Mucosa of stomach (tissue), 1 donor: ENCODE data around the gene MBL2.

Source experiments
- H3K27me3 ChIP-seq: one replicate; pipeline ENCODE4 v1.7.0; 2013; ENCODE audit warnings: mild to moderate bottlenecking, low read length; ENCODE audit not compliant: control insufficient read depth, insufficient read depth
- H3K36me3 ChIP-seq: one replicate; pipeline ENCODE4 v1.7.0; 2013; ENCODE audit warnings: low read length; ENCODE audit not compliant: control insufficient read depth, insufficient read depth
- H3K4me1 ChIP-seq: one replicate; pipeline ENCODE4 v1.7.0; 2013; ENCODE audit warnings: mild to moderate bottlenecking, low read length; ENCODE audit not compliant: control insufficient read depth, insufficient read depth
- H3K4me3 ChIP-seq: one replicate; pipeline ENCODE4 v1.7.0; 2013; ENCODE audit warnings: low read length
- H3K9ac ChIP-seq: one replicate; pipeline ENCODE4 v1.7.0; 2013; ENCODE audit warnings: mild to moderate bottlenecking, low read length, moderate library complexity
- H3K9me3 ChIP-seq: one replicate; pipeline ENCODE4 v1.7.0; 2013; ENCODE audit warnings: mild to moderate bottlenecking, low read length, moderate library complexity; ENCODE audit not compliant: control insufficient read depth
- donor health status: Pancreatic carcinoma.

MBL2 gene

DNA sequence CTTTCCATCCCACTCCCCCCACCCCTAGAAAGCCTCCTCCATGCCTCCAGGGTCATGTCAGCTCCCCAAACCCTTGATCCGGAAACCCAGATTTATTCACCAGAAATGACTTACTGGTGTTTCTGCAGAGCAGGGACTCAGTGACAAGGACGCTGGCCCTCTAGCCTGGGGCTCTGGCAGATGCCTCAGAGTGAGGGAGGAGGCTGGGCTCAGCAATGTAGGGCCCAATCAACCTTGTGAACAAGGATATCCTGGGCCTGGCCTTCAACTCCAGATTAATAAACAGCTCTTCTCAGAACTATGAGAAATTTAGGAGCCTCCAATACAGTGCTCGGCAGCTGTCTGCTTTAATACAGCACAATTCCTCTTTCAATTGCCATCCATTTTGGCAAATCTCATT lies at the start of gene MBL2:
Gene MBL2, minus strand, starts transcription at position 162 of the 400 bp plus-strand sequence. CDS start 1,149 bp downstream, outside the sequence.
- no peak within 1 kb of the TSS for H3K4me3 ChIP-seq
- H3K9me3 ChIP-seq = no peaks in the 10 kb centered on the region
- H3K36me3 ChIP-seq = no peaks in the 10 kb centered on the region
- H3K4me1 ChIP-seq = peaks cover 7% of the 10 kb centered on the region
- no peaks in the 10 kb centered on the region for H3K27me3 ChIP-seq
- H3K9ac ChIP-seq = no peak within 1 kb of the TSS

GRCh38 chr10:52820309-52820708 lies 47.7 kb upstream of the MBL2 start:
- no peak overlapping the region for H3K4me3 ChIP-seq
- no peaks in the 10 kb centered on the region for H3K4me1 ChIP-seq
- H3K9me3 ChIP-seq = no peaks in the 10 kb centered on the region
- H3K36me3 ChIP-seq = no peaks in the 10 kb centered on the region
- no peaks in the 10 kb centered on the region for H3K27me3 ChIP-seq
- H3K9ac ChIP-seq = no peak overlapping the region

GRCh38 chr10:52818019-52818418 lies 45.4 kb upstream of the MBL2 start:
- Histone ChIP-seq H3K9me3 (no peaks in the 10 kb centered on the region), H3K27me3 (no peaks in the 10 kb centered on the region), H3K36me3 (no peaks in the 10 kb centered on the region), H3K4me1 (no peaks in the 10 kb centered on the region), H3K9ac (no peak overlapping the region), H3K4me3 (no peak overlapping the region)

DNA sequence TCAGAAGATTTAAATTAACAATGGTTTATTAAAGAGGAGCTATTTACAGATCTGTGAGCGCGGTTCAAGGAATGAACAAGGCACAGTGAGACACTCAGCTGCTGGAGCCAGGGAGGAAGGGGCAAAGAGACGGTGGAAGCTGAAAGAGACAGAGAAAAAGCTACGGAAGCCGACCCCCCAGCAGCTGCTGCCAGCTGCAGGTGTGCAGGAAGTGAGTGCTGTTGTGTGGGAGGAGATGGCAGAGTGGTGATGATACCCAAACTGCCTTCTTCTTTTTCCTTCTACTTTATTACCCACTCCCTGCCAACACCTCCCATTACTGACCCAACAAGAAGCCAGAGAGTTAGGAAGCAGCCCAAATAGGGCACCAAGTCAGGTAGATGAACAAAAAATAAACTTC lies 41.9 kb upstream of the MBL2 start:
- Histone ChIP-seq H3K9ac (no peak overlapping the region), H3K36me3 (no peaks in the 10 kb centered on the region), H3K9me3 (no peaks in the 10 kb centered on the region), H3K27me3 (no peaks in the 10 kb centered on the region), H3K4me3 (no peak overlapping the region), H3K4me1 (no peaks in the 10 kb centered on the region)

- no peaks in the 10 kb centered on the region for H3K27me3 ChIP-seq
- H3K9me3 ChIP-seq = no peaks in the 10 kb centered on the region
- H3K9ac ChIP-seq = no peak overlapping the region
- H3K36me3 ChIP-seq = no peaks in the 10 kb centered on the region
- no peak overlapping the region for H3K4me3 ChIP-seq
- no peaks in the 10 kb centered on the region for H3K4me1 ChIP-seq
These were observed 39.2 kb upstream of the MBL2 start for GRCh38 chr10:52811776-52812175.

GRCh38 chr10:52810761-52811160 lies 38.2 kb upstream of the MBL2 start:
- H3K9ac ChIP-seq = no peak overlapping the region
- H3K27me3 ChIP-seq = no peaks in the 10 kb centered on the region
- no peaks in the 10 kb centered on the region for H3K9me3 ChIP-seq
- no peak overlapping the region for H3K4me3 ChIP-seq
- H3K4me1 ChIP-seq = no peaks in the 10 kb centered on the region
- no peaks in the 10 kb centered on the region for H3K36me3 ChIP-seq

- H3K4me3 ChIP-seq = no peak overlapping the region
These were observed 35.2 kb upstream of the MBL2 start for GRCh38 chr10:52807803-52808202.

GRCh38 chr10:52805414-52806285 lies 33.1 kb upstream of the MBL2 start:
- no peaks in the 10 kb centered on the region for H3K4me1 ChIP-seq
- H3K4me3 ChIP-seq = no peak overlapping the region
- no peaks in the 10 kb centered on the region for H3K27me3 ChIP-seq
- H3K9ac ChIP-seq = no peak overlapping the region
- no peaks in the 10 kb centered on the region for H3K9me3 ChIP-seq
- no peaks in the 10 kb centered on the region for H3K36me3 ChIP-seq

More at GRCh38 chr10:52807803-52808202, 35.2 kb upstream of the MBL2 start:
- H3K9ac ChIP-seq = no peak overlapping the region
- no peaks in the 10 kb centered on the region for H3K9me3 ChIP-seq
- no peaks in the 10 kb centered on the region for H3K36me3 ChIP-seq
- no peaks in the 10 kb centered on the region for H3K27me3 ChIP-seq
- H3K4me1 ChIP-seq = no peaks in the 10 kb centered on the region

GRCh38 chr10:52801947-52802346 lies 29.4 kb upstream of the MBL2 start:
- Histone ChIP-seq H3K9ac (no peak overlapping the region), H3K9me3 (no peaks in the 10 kb centered on the region), H3K36me3 (no peaks in the 10 kb centered on the region), H3K4me3 (no peak overlapping the region), H3K27me3 (no peaks in the 10 kb centered on the region), H3K4me1 (no peaks in the 10 kb centered on the region)

GRCh38 chr10:52786098-52786497 lies 13.5 kb upstream of the MBL2 start:
- H3K9ac ChIP-seq = no peak overlapping the region
- no peaks in the 10 kb centered on the region for H3K36me3 ChIP-seq
- no peak overlapping the region for H3K4me3 ChIP-seq
- no peaks in the 10 kb centered on the region for H3K9me3 ChIP-seq
- no peaks in the 10 kb centered on the region for H3K4me1 ChIP-seq
- no peaks in the 10 kb centered on the region for H3K27me3 ChIP-seq

DNA sequence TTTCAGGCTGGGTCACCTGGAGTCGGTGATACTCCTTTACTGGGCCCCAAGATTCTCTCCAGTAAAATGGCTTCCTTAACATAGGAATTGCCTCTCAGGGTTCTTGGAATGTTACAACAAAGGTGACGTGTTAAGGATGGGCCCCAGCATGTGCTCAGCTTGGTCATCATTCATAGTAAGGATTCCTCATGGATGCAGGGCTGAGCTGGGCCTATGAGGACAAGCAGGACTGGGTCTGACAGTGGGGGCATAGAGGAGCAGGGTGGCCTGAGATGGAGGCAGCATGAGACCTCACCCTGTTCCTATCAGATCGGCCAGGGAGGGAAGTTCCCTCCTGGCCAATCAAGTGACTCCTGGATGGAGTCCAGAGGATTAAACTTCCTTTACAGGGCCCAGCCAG lies 12.8 kb upstream of the MBL2 start:
- Histone ChIP-seq H3K27me3 (no peaks in the 10 kb centered on the region), H3K36me3 (no peaks in the 10 kb centered on the region), H3K9ac (no peak overlapping the region), H3K9me3 (no peaks in the 10 kb centered on the region), H3K4me1 (no peaks in the 10 kb centered on the region), H3K4me3 (no peak overlapping the region)

DNA sequence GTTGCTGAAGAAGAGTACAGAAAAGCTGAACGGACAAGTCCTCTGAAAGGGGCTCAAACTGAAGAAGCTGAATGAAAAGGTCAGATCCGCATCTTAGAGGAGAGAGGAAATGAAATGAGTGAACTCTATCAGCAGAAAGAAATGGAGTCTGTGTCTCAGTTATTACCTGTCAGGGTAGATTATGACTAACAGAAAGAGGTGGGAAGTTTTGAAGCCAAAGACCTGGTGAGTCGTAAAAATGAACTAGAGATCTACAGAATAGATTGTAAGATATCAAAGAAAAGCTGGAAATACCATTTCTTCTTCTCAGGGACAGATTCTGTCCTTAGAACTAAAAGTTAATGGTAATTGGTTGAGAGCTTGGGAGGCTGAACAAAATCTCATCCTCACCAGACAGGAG lies 11.1 kb upstream of the MBL2 start:
- no peak overlapping the region for H3K9ac ChIP-seq
- H3K4me3 ChIP-seq = no peak overlapping the region
- H3K4me1 ChIP-seq = no peaks in the 10 kb centered on the region
- no peaks in the 10 kb centered on the region for H3K36me3 ChIP-seq
- no peaks in the 10 kb centered on the region for H3K9me3 ChIP-seq
- H3K27me3 ChIP-seq = no peaks in the 10 kb centered on the region
